Loucy (cell line): ENCODE measurements around the gene DRICH1.
"Not testable (repeated sequence)": the region's sequence is repeated elsewhere in the genome, so short reads cannot be mapped to it uniquely, and the experiment has no call there.

Source experiments
- CTCF ChIP-seq: fragments of 200-600 bp; sonication (generic); conservative IDR thresholded peaks from 2 replicates; pipeline ENCODE4 v1.5.1; 2014; ENCODE audit warnings: mild to moderate bottlenecking, antibody characterized with exemption, low read length
- EZH2phosphoT487 ChIP-seq: fragments of 200-600 bp; IDR thresholded peaks from 2 replicates; pipeline ENCODE4 v1.6.1; 2018; ENCODE audit warnings: antibody characterized with exemption, mild to moderate bottlenecking, moderate library complexity, borderline replicate concordance

GRCh38 chr22:23627401-23628055 lies 4.6 kb downstream of the DRICH1 start:
- peak; percentile 69 for TF ChIP-seq CTCF
- not testable (repeated sequence) for TF ChIP-seq EZH2phosphoT487
